HuH-7 (cell line): ENCODE measurements around the gene PAX3.
"Not testable (repeated sequence)": the region's sequence is repeated elsewhere in the genome, so short reads cannot be mapped to it uniquely, and the experiment has no call there.

ENCODE experiments used
- DNase-seq: peaks from one replicate; pipeline ENCODE4 v3.0.0; 2011; ENCODE audit warnings: low spot score

The PAX3 gene

GRCh38 chr2:222213049-222213448 lies 85.7 kb downstream of the PAX3 start:
- no peak for DNase-seq

- DNase-seq, result no peak
These were observed 86.2 kb downstream of the PAX3 start for GRCh38 chr2:222212571-222212970.

- DNase-seq, result no peak
These were observed 90.6 kb downstream of the PAX3 start for GRCh38 chr2:222208010-222208690.

GRCh38 chr2:222205136-222205535 lies 93.7 kb downstream of the PAX3 start:
- no peak for DNase-seq

GRCh38 chr2:222203041-222203440 lies 95.8 kb downstream of the PAX3 start:
- DNase-seq, result no peak

- DNase-seq, result no peak
These were observed 102.6 kb downstream of the PAX3 start for GRCh38 chr2:222196159-222196558.

- no peak for DNase-seq
These were observed 104.1 kb downstream of the PAX3 start for GRCh38 chr2:222194669-222195068.

GRCh38 chr2:222193328-222193983 lies 105.3 kb downstream of the PAX3 start:
- no peak for DNase-seq

GRCh38 chr2:222180619-222181018 lies 118.2 kb downstream of the PAX3 start:
- no peak for DNase-seq

GRCh38 chr2:222179592-222179991 lies 119.2 kb downstream of the PAX3 start:
- no peak for DNase-seq

- DNase-seq, result no peak
These were observed 120.3 kb downstream of the PAX3 start for GRCh38 chr2:222178450-222178849.

- no peak for DNase-seq
These were observed 121.9 kb downstream of the PAX3 start for GRCh38 chr2:222176890-222177289.

GRCh38 chr2:222174450-222174849 lies 124.3 kb downstream of the PAX3 start:
- DNase-seq, result no peak

GRCh38 chr2:222169346-222169745 lies 129.5 kb downstream of the PAX3 start:
- no peak for DNase-seq

GRCh38 chr2:222167762-222168161 lies 131.0 kb downstream of the PAX3 start:
- no peak for DNase-seq

- no peak for DNase-seq
These were observed 137.9 kb downstream of the PAX3 start for GRCh38 chr2:222160944-222161343.

GRCh38 chr2:222160125-222160524 lies 138.7 kb downstream of the PAX3 start:
- no peak for DNase-seq

- no peak for DNase-seq
These were observed 139.6 kb downstream of the PAX3 start for GRCh38 chr2:222159221-222159620.

- DNase-seq, result not testable (repeated sequence)
These were observed 143.7 kb downstream of the PAX3 start for GRCh38 chr2:222155003-222155664.
